ENCODE data around the gene RNH1.

The RNH1 gene

GRCh38 chr11:486189-486588, 20.9 kb downstream of the RNH1 start:
- no peak for TF ChIP-seq CTCF (IDR thresholded peaks at IDR 0.05; ENCODE audit: insufficient read depth, low read depth, low read length, missing control alignments)

GRCh38 chr11:484616-485015, 22.4 kb downstream of the RNH1 start:
- TF ChIP-seq CTCF (IDR thresholded peaks at IDR 0.05; ENCODE audit: insufficient read depth, low read depth, low read length, missing control alignments): no peak
- H3K4me3 ChIP-seq (ENCODE audit: low read depth, low read length): no peak overlapping the region
- DNase-seq (ENCODE audit: low read depth): no peak

More at GRCh38 chr11:486189-486588, 20.9 kb downstream of the RNH1 start:
- no peak overlapping the region for H3K4me3 ChIP-seq (ENCODE audit: low read depth, low read length)
- no peak for DNase-seq (ENCODE audit: low read depth)

GRCh38 chr11:479311-479710, 27.7 kb downstream of the RNH1 start:
- H3K4me3 ChIP-seq (ENCODE audit: low read depth, low read length): no peak overlapping the region
- no peak for TF ChIP-seq CTCF (IDR thresholded peaks at IDR 0.05; ENCODE audit: insufficient read depth, low read depth, low read length, missing control alignments)
- DNase-seq (ENCODE audit: low read depth): no peak

GRCh38 chr11:477052-477715, 29.9 kb downstream of the RNH1 start:
- no peak for DNase-seq (ENCODE audit: low read depth)
- TF ChIP-seq CTCF (IDR thresholded peaks at IDR 0.05; ENCODE audit: insufficient read depth, low read depth, low read length, missing control alignments): no peak
- no peak overlapping the region for H3K4me3 ChIP-seq (ENCODE audit: low read depth, low read length)

- DNase-seq (ENCODE audit: low read depth): no peak
- H3K4me3 ChIP-seq (ENCODE audit: low read depth, low read length): no peak overlapping the region
- no peak for TF ChIP-seq CTCF (IDR thresholded peaks at IDR 0.05; ENCODE audit: insufficient read depth, low read depth, low read length, missing control alignments)
These were observed 30.6 kb downstream of the RNH1 start for GRCh38 chr11:476416-476815.

GRCh38 chr11:475941-476340, 31.1 kb downstream of the RNH1 start:
- H3K4me3 ChIP-seq (ENCODE audit: low read depth, low read length): no peak overlapping the region
- no peak for TF ChIP-seq CTCF (IDR thresholded peaks at IDR 0.05; ENCODE audit: insufficient read depth, low read depth, low read length, missing control alignments)
- no peak for DNase-seq (ENCODE audit: low read depth)

GRCh38 chr11:474914-475506, 32.0 kb downstream of the RNH1 start:
- no peak for DNase-seq (ENCODE audit: low read depth)
- no peak overlapping the region for H3K4me3 ChIP-seq (ENCODE audit: low read depth, low read length)
- no peak for TF ChIP-seq CTCF (IDR thresholded peaks at IDR 0.05; ENCODE audit: insufficient read depth, low read depth, low read length, missing control alignments)

All from GM12865 (cell line).